Measurements from ENCODE around the gene RPL29. TPM values are rescaled to one million over a fixed set of nuclear protein-coding genes. Genes with fewer than 3 reads are reported as not detected.

Gene RPL29
- polyA plus RNA-seq, 4 donors: 2,279 to 2,521 (median 2,399) TPM

DNA sequence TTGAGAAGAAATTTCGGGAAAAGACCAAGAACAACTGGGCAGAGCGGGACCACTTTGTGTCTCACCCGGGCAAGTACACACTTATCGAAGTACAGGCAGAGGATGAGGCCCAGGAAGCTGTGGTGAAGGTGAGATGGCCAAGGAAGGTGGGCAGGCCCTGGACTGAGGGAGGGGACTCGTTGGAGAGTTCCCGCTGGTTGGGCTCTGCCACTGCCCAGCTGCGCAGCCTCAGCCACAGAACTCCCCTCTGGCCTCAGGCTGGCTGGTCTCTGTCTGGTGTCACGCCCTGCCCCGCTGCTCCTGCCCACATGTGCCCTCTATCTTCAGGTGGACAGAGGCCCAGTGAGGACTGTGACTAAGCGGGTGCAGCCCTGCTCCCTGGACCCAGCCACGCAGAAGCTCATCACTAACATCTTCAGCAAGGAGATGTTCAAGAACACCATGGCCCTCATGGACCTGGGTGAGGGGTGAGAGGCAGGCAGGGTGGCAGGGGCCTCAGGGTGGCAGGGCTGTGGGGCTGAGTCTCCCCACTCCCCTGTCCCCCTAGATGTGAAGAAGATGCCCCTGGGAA, 51.2 kb downstream of the RPL29 start:
- no peak for FAIRE-seq
- peaks cover 0 to 29% (median 0%) of the 10 kb centered on the region in 3 donors for H3K36me3 ChIP-seq (ENCODE audit: control insufficient read depth in 3 of 3, insufficient read depth in 2 of 3, low read depth in 1 of 3, low read length in 3 of 3)
- no peaks in the 10 kb centered on the region for H3K27me3 ChIP-seq (ENCODE audit: control insufficient read depth in 3 of 3, insufficient read depth in 3 of 3, low read length in 3 of 3)
- H3K4me3 ChIP-seq (ENCODE audit: low read depth in 1 of 3, low read length in 3 of 3): no peak overlapping the region
- no peak overlapping the region for H3K27ac ChIP-seq (ENCODE audit: low read depth in 1 of 3, low read length in 2 of 3)
- 78 to 90% (median 87%) methylated on average over 11 of the region's 11 CpGs for WGBS, 3 donors
- H3K4me1 ChIP-seq (ENCODE audit: control insufficient read depth in 3 of 3, insufficient read depth in 2 of 3, low read depth in 1 of 3, low read length in 2 of 3): peaks cover 3 to 22% (median 9%) of the 10 kb centered on the region in 3 donors
- no peaks in the 10 kb centered on the region for H3K9me3 ChIP-seq (ENCODE audit: control insufficient read depth in 2 of 2, insufficient read depth in 1 of 2, low read depth in 1 of 2, low read length in 1 of 2)
- DNase-seq: no peak

Other genes starting within 250 kb of the RPL29 start
- not detected for gene IQCF6, start 216.7 kb downstream of the RPL29 start, polyA plus RNA-seq
- gene IQCF2, start 134.3 kb downstream of the RPL29 start, polyA plus RNA-seq: not detected
- not detected for gene IQCF5, start 120.3 kb downstream of the RPL29 start, polyA plus RNA-seq
- not detected for gene IQCF1, start 92.5 kb downstream of the RPL29 start, polyA plus RNA-seq
- gene RRP9, start 54.0 kb downstream of the RPL29 start, polyA plus RNA-seq: 10 to 100 TPM in 3 of 4 donors, 1 to 10 TPM in 1; 8.9 to 26.0 (median 15.6) TPM
- gene PARP3, start 53.5 kb downstream of the RPL29 start, polyA plus RNA-seq: 10 to 100 TPM; 11.7 to 59.5 (median 35.8) TPM
- under 1 TPM in 2 of 4 donors, not detected in 2; 0.09 to 0.10 TPM for gene GPR62, start 40.5 kb downstream of the RPL29 start, polyA plus RNA-seq
- gene PCBP4, start 28.4 kb downstream of the RPL29 start, polyA plus RNA-seq: 10 to 100 TPM; 24.0 to 60.8 (median 39.2) TPM
- 100 to 1,000 TPM in 3 of 4 donors, 10 to 100 TPM in 1; 71.3 to 164 (median 125) TPM for gene ABHD14B, start 21.8 kb downstream of the RPL29 start, polyA plus RNA-seq
- gene ABHD14A, start 20.8 kb downstream of the RPL29 start, polyA plus RNA-seq: 10 to 100 TPM in 2 of 4 donors, 1 to 10 TPM in 2; 4.6 to 17.6 (median 10.4) TPM
- gene ACY1, start 12.4 kb downstream of the RPL29 start, polyA plus RNA-seq: 1,000 to 10,000 TPM in 1 of 4 donors, 100 to 1,000 TPM in 3; 164 to 1,228 (median 588) TPM
- 1 to 10 TPM; 1.6 to 9.4 (median 4.4) TPM for gene DUSP7, start 60.7 kb upstream of the RPL29 start, polyA plus RNA-seq
- gene POC1A, start 158.5 kb upstream of the RPL29 start, polyA plus RNA-seq: 10 to 100 TPM in 1 of 4 donors, 1 to 10 TPM in 3; 2.7 to 19.4 (median 4.8) TPM
- 10 to 100 TPM; 40.9 to 99.7 (median 65.3) TPM for gene ALAS1, start 202.3 kb upstream of the RPL29 start, polyA plus RNA-seq
- under 1 TPM in 2 of 4 donors, not detected in 2; 0.12 to 0.30 TPM for gene TLR9, start 229.8 kb upstream of the RPL29 start, polyA plus RNA-seq
- 10 to 100 TPM; 23.1 to 54.1 (median 50.7) TPM for gene TWF2, start 243.3 kb upstream of the RPL29 start, polyA plus RNA-seq
- 1 to 10 TPM; 1.8 to 9.3 (median 8.3) TPM for gene PPM1M, start 249.9 kb upstream of the RPL29 start, polyA plus RNA-seq

Data from small intestine (tissue), 7 donors.